ENCODE results near the gene SNTN.

- TF ChIP-seq POLR2A (IDR thresholded peaks at IDR 0.05; ENCODE audit: low read depth, low read length) (no peak), POLR2AphosphoS5 (IDR thresholded peaks at IDR 0.05; ENCODE audit: insufficient read depth, low read depth, low read length) (no peak), CTCF (IDR thresholded peaks at IDR 0.05; ENCODE audit: extremely low read depth in 1 of 2, insufficient read depth in 1 of 2, low read depth in 1 of 2, low read length in 2 of 2) (no peak)
- TF ChIP-seq, protein P1, sequence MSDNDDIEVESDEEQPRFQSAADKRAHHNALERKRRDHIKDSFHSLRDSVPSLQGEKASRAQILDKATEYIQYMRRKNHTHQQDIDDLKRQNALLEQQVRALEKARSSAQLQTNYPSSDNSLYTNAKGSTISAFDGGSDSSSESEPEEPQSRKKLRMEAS (IDR thresholded peaks at IDR 0.05; ENCODE audit: insufficient read depth, insufficient read length), result no peak
These were observed 2.5 kb downstream of the SNTN start for GRCh38 chr3:63654931-63655330.
